Sigmoid colon (tissue), 7 donors: ENCODE data around the gene SLC30A2. TPM values are rescaled to one million over a fixed set of nuclear protein-coding genes. Genes with fewer than 3 reads are reported as not detected.

ENCODE experiments used
- DNase-seq: peaks from one replicate; pipeline ENCODE4 v3.0.0-alpha.2; 2019
- H3K27ac ChIP-seq, 4 donors: fragments of 200-600 bp; sonication (generic); one replicate each; pipeline ENCODE4 v1.5.1; 2016 to 2019; ENCODE audit warnings: mild to moderate bottlenecking in 1 of 4
- H3K27me3 ChIP-seq, 3 donors: fragments of 200-600 bp; sonication (generic); one replicate each; pipeline ENCODE4 v1.5.1; 2019; ENCODE audit warnings: mild to moderate bottlenecking in 1 of 3
- H3K36me3 ChIP-seq, 4 donors: fragments of 200-600 bp; sonication (generic); one replicate each; pipeline ENCODE4 v1.5.1; 2016 to 2019
- H3K4me1 ChIP-seq, 4 donors: fragments of 200-600 bp; sonication (generic); one replicate each; pipeline ENCODE4 v1.5.1; 2017 to 2019
- H3K4me3 ChIP-seq, 4 donors: fragments of 200-600 bp; sonication (generic); one replicate each; pipeline ENCODE4 v1.5.1; 2017 to 2019; ENCODE audit warnings: mild to moderate bottlenecking in 2 of 4, moderate library complexity in 1 of 4
- H3K9me3 ChIP-seq, 4 donors: fragments of 200-600 bp in 3 of 4; sonication (generic) in 3 of 4; one replicate each; pipeline versions ENCODE4 v1.5.1 to v1.6.1; 2013 to 2019
- CTCF ChIP-seq, 4 experiments: fragments of 450-650 bp in 3 of 4; fragments of 200-600 bp in 1 of 4; IDR thresholded peaks; one replicate each; pipeline ENCODE4 v1.5.1; 2016 to 2019; ENCODE audit warnings: antibody characterized with exemption in 4 of 4, mild to moderate bottlenecking in 3 of 4, moderate library complexity in 2 of 4
- EP300 ChIP-seq, 4 donors: sonication (generic); formaldehyde crosslinking; IDR thresholded peaks; one replicate each; pipeline ENCODE4 v1.6.1; 2017; ENCODE audit warnings: antibody characterized with exemption in 4 of 4
- POLR2A ChIP-seq, 2 donors: fragments of 450-650 bp; IDR thresholded peaks; one replicate each; pipeline ENCODE4 v1.6.1; 2016; ENCODE audit warnings: antibody characterized with exemption in 2 of 2, mild to moderate bottlenecking in 2 of 2, moderate library complexity in 2 of 2
- POLR2AphosphoS5 ChIP-seq, 4 donors: sonication (generic); formaldehyde crosslinking; IDR thresholded peaks; one replicate each; pipeline ENCODE4 v1.6.1; 2017; ENCODE audit warnings: antibody characterized with exemption in 4 of 4
- WGBS, 2 donors: extraction: QIAGEN DNeasy Blood & Tissue Kit; methylation state at CpG; one replicate each; pipeline ENCODE4 v1.1.7; 2013; 5-methylcytosine and 5-hydroxymethylcytosine counted together
- intact Hi-C: fragments of 100-400 bp; cut with DNase I; formaldehyde crosslinking; loops from one replicate; pipeline ENCODE4 v1.15.1; 2023
- polyA plus RNA-seq, 3 donors: library from polyadenylated mRNA; stranded (reverse); fragments of 200-250 nt; gene quantifications; one replicate each; pipeline ENCODE4 v1.2.3, GENCODE V29; 2013
- total RNA-seq, 4 donors: library from RNA; depleted of rRNA; stranded (reverse); fragments of >200 nt; gene quantifications; one replicate each; pipeline ENCODE4 v1.1.0, GENCODE V29; 2016
- donor health status: healthy with polysubstance abuse.
- donor health status: Bipolar disorder and iron deficiency.
- donor health status: healthy.

Gene SLC30A2
- total and polyA plus RNA-seq, 7 donors, result 0.07 to 0.92 (median 0.16) TPM; not detected in 4

GRCh38 chr1:26055041-26055440 is 9.1 kb upstream of the SLC30A2 start:
- DNase-seq, result no peak
- no peaks in the 10 kb centered on the region for H3K4me1 ChIP-seq
- H3K9me3 ChIP-seq, result no peaks in the 10 kb centered on the region
- TF ChIP-seq POLR2AphosphoS5 (IDR thresholded peaks at IDR 0.05) (no peak), POLR2A (IDR thresholded peaks at IDR 0.05) (no peak), CTCF (IDR thresholded peaks at IDR 0.05) (no peak), EP300 (IDR thresholded peaks at IDR 0.05) (no peak)
- no peaks in the 10 kb centered on the region for H3K36me3 ChIP-seq
- peaks cover 0 to 14% (median 0%) of the 10 kb centered on the region in 3 donors for H3K27me3 ChIP-seq
- intact Hi-C loops, result no loop called here
- H3K4me3 ChIP-seq, result no peak overlapping the region
- no peak overlapping the region for H3K27ac ChIP-seq
- WGBS, 2 donors, result 81 to 86% methylated on average over 2 of the region's 2 CpGs

- Histone ChIP-seq H3K27ac (no peak overlapping the region), H3K4me3 (no peak overlapping the region), H3K36me3 (no peaks in the 10 kb centered on the region), H3K4me1 (no peaks in the 10 kb centered on the region), H3K27me3 (peaks cover 0 to 14% (median 0%) of the 10 kb centered on the region in 3 donors), H3K9me3 (no peaks in the 10 kb centered on the region)
- DNase-seq, result no peak
- TF ChIP-seq POLR2AphosphoS5 (IDR thresholded peaks at IDR 0.05) (no peak), EP300 (IDR thresholded peaks at IDR 0.05) (no peak), POLR2A (IDR thresholded peaks at IDR 0.05) (no peak), CTCF (IDR thresholded peaks at IDR 0.05) (no peak)
- 42 to 67% methylated on average over 16 of the region's 16 CpGs for WGBS, 2 donors
- intact Hi-C loops, result no loop called here
Measured at GRCh38 chr1:26053718-26054560, 8.0 kb upstream of the SLC30A2 start.

GRCh38 chr1:26050248-26050640 is 4.3 kb upstream of the SLC30A2 start:
- Histone ChIP-seq H3K27me3 (peaks cover 23 to 45% (median 27%) of the 10 kb centered on the region in 3 donors), H3K27ac (no peak overlapping the region), H3K9me3 (no peaks in the 10 kb centered on the region), H3K36me3 (no peaks in the 10 kb centered on the region), H3K4me3 (no peak overlapping the region), H3K4me1 (peaks cover 0 to 16% (median 13%) of the 10 kb centered on the region in 4 donors)
- intact Hi-C loops, result no loop called here
- TF ChIP-seq POLR2A (IDR thresholded peaks at IDR 0.05) (no peak), CTCF (IDR thresholded peaks at IDR 0.05) (no peak), EP300 (IDR thresholded peaks at IDR 0.05) (no peak), POLR2AphosphoS5 (IDR thresholded peaks at IDR 0.05) (no peak)
- DNase-seq, result no peak
- 89 to 96% methylated on average over 6 of the region's 6 CpGs for WGBS, 2 donors

GRCh38 chr1:26049531-26050247 is 3.8 kb upstream of the SLC30A2 start:
- Histone ChIP-seq H3K36me3 (no peaks in the 10 kb centered on the region), H3K9me3 (no peaks in the 10 kb centered on the region)
- intact Hi-C loops, result no loop called here

More at GRCh38 chr1:26049531-26050247, 3.8 kb upstream of the SLC30A2 start:
- DNase-seq, result no peak
- H3K4me3 ChIP-seq, result no peak overlapping the region
- H3K27ac ChIP-seq, result no peak overlapping the region
- H3K4me1 ChIP-seq, result peaks cover 0 to 17% (median 13%) of the 10 kb centered on the region in 4 donors
- 39 to 70% methylated on average over 10 of the region's 10 CpGs for WGBS, 2 donors
- peaks cover 26 to 51% (median 32%) of the 10 kb centered on the region in 3 donors for H3K27me3 ChIP-seq
- TF ChIP-seq EP300 (IDR thresholded peaks at IDR 0.05), result no peak
- no peak for TF ChIP-seq POLR2AphosphoS5 (IDR thresholded peaks at IDR 0.05)
- TF ChIP-seq CTCF (IDR thresholded peaks at IDR 0.05), result no peak
- TF ChIP-seq POLR2A (IDR thresholded peaks at IDR 0.05), result no peak
